GM12801 (cell line): Measurements from ENCODE around the gene ZSCAN31.

Source experiments
- TF ChIP-seq, protein P1 (sequence below): IDR thresholded peaks from one replicate; pipeline ENCODE4 v1.5.1; 2011; ENCODE audit warnings: control low read depth; ENCODE audit not compliant: insufficient read length; ENCODE audit errors: extremely low read depth

The ZSCAN31 gene

DNA sequence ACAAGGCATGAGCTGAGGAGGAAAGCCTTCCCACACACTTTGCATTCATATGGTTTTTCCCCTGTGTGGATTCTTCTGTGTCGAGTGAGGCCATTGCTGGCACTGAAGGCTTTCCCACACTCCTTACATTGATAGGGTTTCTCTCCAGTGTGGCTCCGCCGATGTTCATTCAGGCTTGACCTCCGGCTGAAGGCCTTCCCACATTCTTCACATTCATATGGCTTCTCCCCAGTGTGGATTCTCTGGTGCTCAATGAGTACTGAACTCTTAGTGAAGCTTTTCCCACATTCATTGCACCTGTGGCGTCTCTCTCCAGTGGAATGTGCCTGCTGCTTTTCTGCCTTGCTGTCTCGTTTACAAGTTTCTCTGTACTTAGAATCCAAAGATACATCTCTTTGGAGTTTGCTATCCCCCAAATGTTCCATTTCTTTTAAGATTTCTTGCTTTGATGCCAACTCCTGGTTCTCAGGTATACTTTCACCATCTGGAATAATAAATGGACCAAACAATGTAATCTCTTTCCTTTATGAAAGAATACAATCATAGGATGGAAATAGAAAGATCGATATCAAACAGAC lies 9.5 kb downstream of the ZSCAN31 start:
- TF ChIP-seq, protein P1, sequence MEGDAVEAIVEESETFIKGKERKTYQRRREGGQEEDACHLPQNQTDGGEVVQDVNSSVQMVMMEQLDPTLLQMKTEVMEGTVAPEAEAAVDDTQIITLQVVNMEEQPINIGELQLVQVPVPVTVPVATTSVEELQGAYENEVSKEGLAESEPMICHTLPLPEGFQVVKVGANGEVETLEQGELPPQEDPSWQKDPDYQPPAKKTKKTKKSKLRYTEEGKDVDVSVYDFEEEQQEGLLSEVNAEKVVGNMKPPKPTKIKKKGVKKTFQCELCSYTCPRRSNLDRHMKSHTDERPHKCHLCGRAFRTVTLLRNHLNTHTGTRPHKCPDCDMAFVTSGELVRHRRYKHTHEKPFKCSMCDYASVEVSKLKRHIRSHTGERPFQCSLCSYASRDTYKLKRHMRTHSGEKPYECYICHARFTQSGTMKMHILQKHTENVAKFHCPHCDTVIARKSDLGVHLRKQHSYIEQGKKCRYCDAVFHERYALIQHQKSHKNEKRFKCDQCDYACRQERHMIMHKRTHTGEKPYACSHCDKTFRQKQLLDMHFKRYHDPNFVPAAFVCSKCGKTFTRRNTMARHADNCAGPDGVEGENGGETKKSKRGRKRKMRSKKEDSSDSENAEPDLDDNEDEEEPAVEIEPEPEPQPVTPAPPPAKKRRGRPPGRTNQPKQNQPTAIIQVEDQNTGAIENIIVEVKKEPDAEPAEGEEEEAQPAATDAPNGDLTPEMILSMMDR = no peak

DNA sequence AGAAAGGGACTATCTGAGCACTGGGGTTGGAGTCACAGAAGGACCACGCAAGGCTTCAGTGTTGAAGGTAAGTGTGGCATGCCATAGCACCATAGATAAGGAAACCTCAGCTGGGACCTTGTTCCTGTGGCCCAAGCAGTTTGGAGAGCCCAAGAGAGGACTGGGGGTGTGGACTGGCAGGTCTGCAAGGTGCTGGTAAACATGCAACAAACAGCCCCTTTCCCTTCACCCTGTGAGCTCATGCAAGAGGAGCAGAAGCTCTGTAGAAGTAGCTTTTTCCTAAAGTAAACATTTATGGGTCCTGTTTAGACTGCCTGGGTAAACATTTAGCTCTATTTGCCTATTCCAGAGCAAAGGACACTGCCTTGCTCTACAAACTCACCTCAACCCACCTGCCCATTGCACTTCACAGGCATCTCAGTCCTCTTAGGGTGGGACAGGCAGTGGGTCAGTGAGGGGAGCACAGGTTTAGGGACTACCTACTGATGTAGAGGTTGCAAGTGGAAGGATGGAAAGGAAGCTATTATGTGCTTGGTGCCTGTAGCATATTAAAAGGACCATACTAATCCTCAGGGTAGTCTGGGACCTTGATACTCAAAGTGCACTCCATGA lies 12.0 kb downstream of the ZSCAN31 start:
- TF ChIP-seq, protein P1 = no peak

- TF ChIP-seq, protein P1 = no peak
Measured at GRCh38 chr6:28322661-28323060, 13.3 kb downstream of the ZSCAN31 start.

GRCh38 chr6:28315628-28316027 lies 20.3 kb downstream of the ZSCAN31 start:
- TF ChIP-seq, protein P1 = no peak

DNA sequence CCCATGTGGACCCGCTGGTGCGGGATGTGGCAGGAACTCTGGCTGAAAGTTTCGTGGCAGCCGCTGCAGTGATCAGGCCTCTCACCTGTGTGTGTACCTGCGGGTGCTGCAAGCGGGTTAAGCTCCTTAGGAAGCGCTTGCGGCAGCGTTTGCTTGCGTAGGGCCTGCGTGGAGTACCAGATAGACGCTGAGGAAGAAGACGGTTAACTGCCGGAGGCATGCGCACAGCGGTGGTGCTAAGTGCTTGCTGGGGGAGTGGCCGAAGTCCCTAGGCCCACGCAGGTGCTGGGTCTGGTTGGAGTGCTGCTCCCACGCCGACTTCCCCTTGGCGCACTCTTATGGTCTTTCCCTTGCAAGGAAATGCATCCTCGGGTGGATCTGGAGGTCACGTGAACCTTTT lies 23.0 kb downstream of the ZSCAN31 start:
- TF ChIP-seq, protein P1 = no peak

GRCh38 chr6:28311139-28311823 lies 24.7 kb downstream of the ZSCAN31 start:
- TF ChIP-seq, protein P1 = no peak

DNA sequence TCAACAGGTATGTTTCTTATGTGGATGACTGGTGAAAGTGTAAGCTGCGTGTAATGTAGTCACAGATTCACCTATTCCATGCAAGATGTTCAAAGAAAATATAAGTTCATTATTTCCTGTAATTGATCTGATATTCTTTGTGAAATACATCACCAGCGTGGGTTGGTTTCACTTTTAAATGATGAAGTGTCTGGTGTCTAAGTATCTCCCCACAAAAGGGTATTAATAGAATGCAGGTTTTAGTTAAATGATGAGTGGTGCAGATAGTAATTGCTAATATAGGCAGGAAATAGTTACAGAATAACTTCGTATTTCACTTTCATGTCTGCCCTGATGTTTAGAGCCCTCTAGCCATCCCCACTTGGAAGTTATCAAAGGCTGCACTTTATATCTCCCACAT lies 32.4 kb downstream of the ZSCAN31 start:
- TF ChIP-seq, protein P1 = no peak
